Measurements from ENCODE around the gene NDUFV1. TPM values are rescaled to one million over a fixed set of nuclear protein-coding genes. Genes with fewer than 3 reads are reported as not detected.

NDUFV1 gene
- total RNA-seq, 1 donor from 2014 or later = 161 TPM

GRCh38 chr11:67640021-67640757 lies 33.5 kb downstream of the NDUFV1 start:
- peak; percentile 32 to 55 for DNase-seq (ENCODE audit: low read depth in 2 of 2)

DNA sequence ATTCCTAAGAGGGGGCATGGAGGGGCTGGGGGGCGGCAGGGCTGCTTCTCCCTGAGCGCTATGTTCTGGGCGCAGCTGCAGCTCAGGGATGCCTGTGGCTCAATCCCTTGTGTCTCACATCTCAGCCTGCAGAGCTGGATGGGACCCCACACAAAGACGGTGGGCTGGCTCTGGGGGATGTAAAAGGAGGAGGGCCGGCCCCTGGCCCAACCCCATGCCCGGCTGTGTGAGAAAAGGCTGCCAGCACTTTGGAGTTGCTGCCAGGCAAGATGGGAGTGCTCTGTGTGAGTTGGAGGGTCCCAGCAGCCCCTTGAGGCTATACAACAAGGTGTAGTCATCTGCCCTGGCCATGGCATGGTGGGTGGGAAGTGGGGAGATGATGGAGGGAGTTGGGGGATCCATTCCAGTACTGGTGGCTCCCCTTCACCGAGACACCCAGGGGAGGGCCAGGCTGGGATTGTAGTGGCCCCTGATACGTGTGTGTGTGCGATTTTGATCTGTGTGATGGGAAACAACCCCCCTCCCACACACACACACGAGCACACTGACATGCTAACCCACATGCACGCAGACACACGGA lies 34.1 kb downstream of the NDUFV1 start:
- DNase-seq (ENCODE audit: low read depth in 2 of 2) = no peak

GRCh38 chr11:67641338-67642172 lies 34.8 kb downstream of the NDUFV1 start:
- no peak for DNase-seq (ENCODE audit: low read depth in 2 of 2)

- no peak for DNase-seq (ENCODE audit: low read depth in 2 of 2)
Measured at GRCh38 chr11:67642173-67643120, 35.7 kb downstream of the NDUFV1 start.

DNA sequence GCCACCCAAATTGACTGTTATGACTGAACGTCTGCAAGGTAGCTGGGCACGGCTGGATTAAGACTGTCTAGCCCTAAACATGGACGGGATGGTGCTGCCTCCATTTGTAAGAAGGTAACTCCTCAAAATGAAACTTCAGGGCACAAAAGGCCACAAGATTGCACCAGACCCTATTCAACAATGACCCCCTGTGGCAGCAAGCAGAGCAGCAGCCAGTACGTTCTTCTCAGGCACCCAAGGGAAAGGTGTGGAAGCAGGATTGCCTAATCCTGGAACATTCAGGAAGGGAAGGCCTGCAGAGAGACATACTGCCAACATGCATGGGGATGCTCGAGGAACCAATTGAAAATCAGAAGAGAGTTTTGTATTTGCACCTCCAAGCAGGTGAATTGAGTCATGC lies 37.3 kb downstream of the NDUFV1 start:
- DNase-seq (ENCODE audit: low read depth in 2 of 2) = no peak

- no peak for DNase-seq (ENCODE audit: low read depth in 2 of 2)
Measured at GRCh38 chr11:67644472-67645418, 38.0 kb downstream of the NDUFV1 start.

GRCh38 chr11:67645521-67646461 lies 39.1 kb downstream of the NDUFV1 start:
- no peak for DNase-seq (ENCODE audit: low read depth in 2 of 2)

- DNase-seq (ENCODE audit: low read depth in 2 of 2) = no peak
Measured at GRCh38 chr11:67646535-67647336, 40.0 kb downstream of the NDUFV1 start.

DNA sequence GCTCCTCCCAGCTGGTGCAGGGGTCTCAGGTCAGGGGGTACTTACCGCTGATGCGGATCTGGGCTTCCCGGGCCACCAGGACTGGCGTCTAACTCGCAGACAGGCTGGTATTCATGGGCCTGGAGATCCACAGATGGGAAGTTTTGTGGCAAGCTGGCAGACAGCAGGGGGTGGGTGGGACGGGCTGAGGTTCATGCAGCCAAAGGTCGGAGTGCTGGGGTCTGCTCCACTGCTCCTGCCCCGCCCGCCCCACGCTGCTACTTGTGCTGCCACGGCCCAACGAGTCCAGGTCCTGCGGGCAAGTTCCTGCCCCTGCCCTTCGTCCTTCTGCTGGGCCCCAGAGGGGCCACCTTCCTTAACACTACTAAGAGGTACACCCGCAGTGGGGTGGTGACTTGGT lies 40.7 kb downstream of the NDUFV1 start:
- no peak for DNase-seq (ENCODE audit: low read depth in 2 of 2)

- DNase-seq (ENCODE audit: low read depth in 2 of 2) = peak in 1 of 2 donors; percentile 23
Measured at GRCh38 chr11:67648140-67648795, 41.5 kb downstream of the NDUFV1 start.

DNA sequence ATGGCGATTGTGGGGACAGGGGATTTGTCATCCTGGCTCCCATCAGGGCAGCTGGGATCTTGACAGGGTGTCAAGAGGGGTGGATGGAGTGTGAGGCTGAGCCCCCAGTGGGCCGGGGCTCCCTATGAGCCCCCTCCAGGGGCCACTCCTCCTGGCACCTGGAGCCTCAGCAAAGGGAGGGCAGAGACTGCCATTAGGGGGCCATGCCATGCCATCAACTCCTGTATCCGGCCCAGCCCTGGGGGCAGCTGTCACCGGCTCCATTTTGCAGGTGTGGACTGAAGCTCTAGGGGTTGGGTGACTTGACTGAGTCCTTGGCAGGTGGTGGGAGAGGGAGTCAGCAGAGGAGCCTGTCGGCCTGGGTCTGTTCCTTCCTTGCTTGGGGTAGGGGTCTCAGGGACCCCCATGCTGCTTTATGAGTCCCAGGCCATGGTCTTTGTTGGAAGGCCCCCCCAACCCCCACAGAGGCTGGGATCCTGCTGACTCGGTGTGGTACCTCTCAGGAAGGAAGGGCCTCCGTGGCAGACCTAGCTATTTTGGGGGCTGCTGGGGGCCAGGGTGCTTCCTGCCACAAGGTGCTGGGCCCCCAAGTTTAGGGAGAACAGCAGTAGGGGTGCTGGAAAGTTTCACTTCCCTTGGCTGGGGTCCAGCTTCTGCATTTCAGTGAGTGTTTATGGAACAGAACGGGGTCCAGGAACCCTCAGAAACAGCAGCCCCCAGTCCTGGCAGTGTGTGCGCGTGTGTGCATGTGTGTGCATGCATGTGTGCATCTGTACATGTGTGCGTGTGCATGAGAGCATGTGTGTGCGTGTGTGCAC lies 42.3 kb downstream of the NDUFV1 start:
- DNase-seq (ENCODE audit: low read depth in 2 of 2) = no peak

- no peak for DNase-seq (ENCODE audit: low read depth in 2 of 2)
Measured at GRCh38 chr11:67649634-67650510, 43.1 kb downstream of the NDUFV1 start.

DNA sequence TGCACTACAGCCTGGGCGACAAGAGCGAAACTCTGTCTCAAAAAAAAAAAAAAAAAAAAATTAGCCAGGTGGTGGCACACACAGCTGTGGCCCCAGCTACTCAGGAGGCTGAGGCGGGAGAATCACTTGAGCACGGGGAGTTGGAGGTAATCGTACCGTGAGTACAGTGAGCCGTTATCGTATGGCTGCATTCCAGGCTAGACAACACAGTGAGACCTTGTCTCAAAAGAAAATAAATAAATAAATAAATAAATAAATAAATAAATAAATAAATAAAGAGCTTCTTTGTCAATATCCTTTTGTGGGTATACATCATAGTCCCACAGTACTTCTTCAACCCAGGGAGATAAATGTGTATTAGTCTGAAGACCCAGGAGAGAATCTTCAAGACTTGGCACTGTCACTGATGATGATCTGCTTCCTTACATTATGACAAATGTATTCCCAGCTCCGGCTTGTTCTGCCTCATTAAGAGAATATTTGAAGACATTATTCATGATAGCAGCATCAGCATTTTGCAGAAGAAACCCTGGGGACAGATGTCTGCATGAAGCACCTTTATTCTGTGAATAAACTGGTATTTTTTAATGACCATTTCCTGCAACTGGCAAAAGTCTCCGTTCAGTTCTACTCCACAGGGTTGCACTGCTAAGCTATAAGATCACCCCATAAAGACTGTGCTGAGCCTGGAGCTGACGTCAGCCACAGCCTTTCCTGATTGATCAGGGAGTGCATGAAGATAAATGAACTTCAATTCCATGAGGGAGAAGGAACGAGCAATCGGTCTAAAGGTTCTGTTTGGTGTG lies 45.4 kb downstream of the NDUFV1 start:
- DNase-seq (ENCODE audit: low read depth in 2 of 2) = no peak

DNA sequence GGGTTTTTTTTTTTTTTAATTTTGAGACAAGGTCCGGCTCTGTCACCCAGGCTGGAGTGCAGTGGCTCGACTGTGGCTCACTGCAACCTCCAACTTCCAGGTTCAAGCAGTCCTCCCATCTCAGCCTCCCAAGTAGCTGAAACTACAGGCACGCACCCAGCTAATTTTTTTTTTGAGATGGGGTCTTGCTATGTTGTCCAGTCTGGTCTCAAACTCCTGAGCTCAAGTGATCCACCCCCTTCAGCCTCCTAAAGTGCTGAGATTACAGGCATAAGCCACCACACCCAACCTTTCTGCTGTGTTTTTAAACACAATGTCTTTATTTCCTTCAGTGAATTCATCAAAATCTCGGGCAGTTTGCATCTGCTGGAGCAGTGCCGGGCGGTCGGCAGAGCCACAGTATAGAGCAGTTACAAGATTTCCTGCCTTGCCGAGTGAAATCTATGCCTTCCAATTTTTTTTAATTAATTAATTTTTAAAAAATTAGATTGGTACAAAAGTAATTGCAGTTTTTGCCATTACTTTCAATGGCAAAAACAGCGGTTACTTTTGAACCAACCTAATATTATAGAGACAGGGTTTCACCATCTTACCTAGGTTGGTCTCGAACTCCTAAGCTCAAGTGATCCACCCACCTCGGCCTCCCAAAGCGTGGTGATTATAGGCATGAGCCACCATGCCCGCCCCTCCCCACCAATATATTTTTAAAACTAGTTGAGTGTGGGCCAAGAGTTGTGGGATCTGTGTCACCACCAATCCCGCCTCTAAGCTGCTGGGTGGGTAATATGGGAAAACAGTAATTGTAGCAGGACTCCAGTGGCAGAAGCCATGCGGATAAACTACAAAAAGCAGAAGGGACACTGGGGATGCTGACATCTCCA lies 46.5 kb downstream of the NDUFV1 start:
- no peak for DNase-seq (ENCODE audit: low read depth in 2 of 2)
